Upper lobe of left lung (tissue), 6 donors: ENCODE data around the gene TPBGL. TPM values are rescaled to one million over a fixed set of nuclear protein-coding genes. Genes with fewer than 3 reads are reported as not detected.
A peak's percentile ranks its signal among the peaks of the same experiment; 100 is the strongest.

Source experiments
- ATAC-seq, 2 donors: fragments of 200-7000 bp; cut with Tn5 transposase; one replicate each; pipeline ENCODE4 v1.9.1; 2022; ENCODE audit warnings: mild to moderate bottlenecking in 2 of 2, moderate library complexity in 2 of 2; ENCODE audit not compliant: low FRiP score in 2 of 2
- DNase-seq, 2 donors: peaks; one replicate each; pipeline ENCODE4 v3.0.0-alpha.2; 2019 to 2020
- H3K27ac ChIP-seq, 4 donors: fragments of 200-600 bp; sonication (generic); one replicate each; pipeline ENCODE4 v1.5.1; 2016 to 2019
- H3K27me3 ChIP-seq, 4 donors: fragments of 200-600 bp; sonication (generic); one replicate each; pipeline ENCODE4 v1.5.1; 2017 to 2019
- H3K36me3 ChIP-seq, 4 donors: fragments of 200-600 bp; sonication (generic); one replicate each; pipeline ENCODE4 v1.5.1; 2016 to 2019
- H3K4me1 ChIP-seq, 4 donors: fragments of 200-600 bp; sonication (generic); one replicate each; pipeline ENCODE4 v1.5.1; 2018 to 2019
- H3K4me3 ChIP-seq, 4 donors: fragments of 200-600 bp; sonication (generic); one replicate each; pipeline ENCODE4 v1.5.1; 2017 to 2019; ENCODE audit warnings: mild to moderate bottlenecking in 2 of 4, moderate library complexity in 1 of 4
- H3K9me3 ChIP-seq, 4 donors: fragments of 200-600 bp; sonication (generic); one replicate each; pipeline ENCODE4 v1.5.1; 2018 to 2019
- CTCF ChIP-seq, 6 experiments: fragments of 450-650 bp in 4 of 6; fragments of 200-600 bp in 2 of 6; sonication (generic) in 2 of 6; IDR thresholded peaks; one replicate each; pipeline ENCODE4 v1.5.1; 2016 to 2019; ENCODE audit warnings: antibody characterized with exemption in 6 of 6
- EP300 ChIP-seq, 4 donors: sonication (generic); formaldehyde crosslinking; IDR thresholded peaks; one replicate each; pipeline ENCODE4 v1.5.1; 2017; ENCODE audit warnings: antibody characterized with exemption in 4 of 4, control low read depth in 2 of 4
- POLR2A ChIP-seq, 4 donors: fragments of 450-650 bp; IDR thresholded peaks; one replicate each; pipeline ENCODE4 v1.5.1; 2016 to 2017; ENCODE audit warnings: antibody characterized with exemption in 4 of 4, mild to moderate bottlenecking in 2 of 4
- POLR2AphosphoS5 ChIP-seq, 2 donors: sonication (generic); formaldehyde crosslinking; IDR thresholded peaks; one replicate each; pipeline ENCODE4 v1.5.1; 2017; ENCODE audit warnings: antibody characterized with exemption in 2 of 2
- WGBS, 2 donors: methylation state at CpG; one replicate each; pipeline ENCODE4 v1.1.5; 2017 to 2018; 5-methylcytosine and 5-hydroxymethylcytosine counted together
- total RNA-seq, 6 donors: library from RNA; depleted of rRNA in 4 of 6; stranded (reverse); fragments of >200 nt in 4 of 6; gene quantifications; one replicate each; pipeline versions ENCODE4 v1.1.0 to v1.2.1, GENCODE V29; 2016 to 2021
- donor health status: DM: no; HTN: no; CAD: no; lungs with moderate emphysema.
- donor health status: DM: no; HTN: yes; CAD: no; lungs with severe emphysema.

Gene TPBGL
- total RNA-seq, 6 donors from 2014 or later = 0.22 to 0.94 (median 0.70) TPM; not detected in 2

- no peaks in the 10 kb centered on the region for H3K9me3 ChIP-seq
- H3K4me3 ChIP-seq = no peak overlapping the region
- WGBS, 2 donors = 78 to 90% methylated on average over 3 to 16 of the region's 16 CpGs
- peaks cover 8 to 36% (median 26%) of the 10 kb centered on the region in 4 donors for H3K4me1 ChIP-seq
- DNase-seq (no peak), ATAC-seq (no peak)
- H3K27ac ChIP-seq = peak overlapping the region in 2 of 4 donors; percentile 48 to 83
- H3K36me3 ChIP-seq = peaks cover 21 to 100% (median 76%) of the 10 kb centered on the region in 4 donors
- TF ChIP-seq POLR2AphosphoS5 (IDR thresholded peaks at IDR 0.05) = no peak
- no peak for TF ChIP-seq POLR2A (IDR thresholded peaks at IDR 0.05)
- TF ChIP-seq EP300 (IDR thresholded peaks at IDR 0.05) = no peak
- TF ChIP-seq CTCF (IDR thresholded peaks at IDR 0.05) = no peak
- no peaks in the 10 kb centered on the region for H3K27me3 ChIP-seq
These were observed 42.9 kb downstream of the TPBGL start for GRCh38 chr11:75283391-75283931.

GRCh38 chr11:75285776-75286360 lies 45.3 kb downstream of the TPBGL start:
- WGBS, 2 donors = 94 to 95% methylated on average over 4 to 5 of the region's 5 CpGs
- Histone ChIP-seq H3K27ac (peak overlapping the region in 1 of 4 donors; percentile 34), H3K36me3 (peaks cover 21 to 94% (median 73%) of the 10 kb centered on the region in 4 donors)

GRCh38 chr11:75286826-75287465 lies 46.4 kb downstream of the TPBGL start:
- WGBS, 2 donors = 67 to 69% methylated on average over 12 to 14 of the region's 14 CpGs
- no peak for TF ChIP-seq POLR2A (IDR thresholded peaks at IDR 0.05)
- TF ChIP-seq POLR2AphosphoS5 (IDR thresholded peaks at IDR 0.05) = no peak
- TF ChIP-seq EP300 (IDR thresholded peaks at IDR 0.05) = no peak
- TF ChIP-seq CTCF (IDR thresholded peaks at IDR 0.05) = no peak
- no peaks in the 10 kb centered on the region for H3K9me3 ChIP-seq
- H3K4me1 ChIP-seq = peaks cover 0 to 34% (median 12%) of the 10 kb centered on the region in 4 donors
- DNase-seq = no peak
- no peak overlapping the region for H3K4me3 ChIP-seq
- H3K27ac ChIP-seq = peak overlapping the region in 1 of 4 donors; percentile 48
- H3K27me3 ChIP-seq = no peaks in the 10 kb centered on the region
- H3K36me3 ChIP-seq = peaks cover 21 to 83% (median 65%) of the 10 kb centered on the region in 4 donors
- no peak for ATAC-seq

More at GRCh38 chr11:75285776-75286360, 45.3 kb downstream of the TPBGL start:
- TF ChIP-seq CTCF (IDR thresholded peaks at IDR 0.05) (no peak), EP300 (IDR thresholded peaks at IDR 0.05) (no peak), POLR2A (IDR thresholded peaks at IDR 0.05) (no peak), POLR2AphosphoS5 (IDR thresholded peaks at IDR 0.05) (no peak)
- no peak overlapping the region for H3K4me3 ChIP-seq
- H3K4me1 ChIP-seq = peaks cover 2 to 33% (median 12%) of the 10 kb centered on the region in 4 donors
- H3K9me3 ChIP-seq = no peaks in the 10 kb centered on the region
- no peaks in the 10 kb centered on the region for H3K27me3 ChIP-seq
- ATAC-seq = no peak
- DNase-seq = no peak

- DNase-seq = no peak
- H3K36me3 ChIP-seq = peaks cover 17 to 76% (median 60%) of the 10 kb centered on the region in 4 donors
These were observed 47.0 kb downstream of the TPBGL start for GRCh38 chr11:75287579-75287978.

GRCh38 chr11:75289511-75289760 lies 48.9 kb downstream of the TPBGL start:
- H3K4me1 ChIP-seq = peaks cover 0 to 48% (median 28%) of the 10 kb centered on the region in 4 donors
- WGBS, 2 donors = 59 to 77% methylated on average over 5 to 6 of the region's 6 CpGs
- DNase-seq = no peak

More at GRCh38 chr11:75287579-75287978, 47.0 kb downstream of the TPBGL start:
- 94 to 96% methylated on average over 17 of the region's 17 CpGs for WGBS, 2 donors
- ATAC-seq = no peak
- no peak for TF ChIP-seq EP300 (IDR thresholded peaks at IDR 0.05)
- Histone ChIP-seq H3K27ac (peak overlapping the region in 1 of 4 donors; percentile 48), H3K4me3 (no peak overlapping the region), H3K9me3 (no peaks in the 10 kb centered on the region), H3K4me1 (peaks cover 0 to 38% (median 17%) of the 10 kb centered on the region in 4 donors), H3K27me3 (no peaks in the 10 kb centered on the region)

More at GRCh38 chr11:75289511-75289760, 48.9 kb downstream of the TPBGL start:
- no peak for ATAC-seq
- no peak for TF ChIP-seq POLR2AphosphoS5 (IDR thresholded peaks at IDR 0.05)
- TF ChIP-seq POLR2A (IDR thresholded peaks at IDR 0.05) = no peak
- no peak for TF ChIP-seq CTCF (IDR thresholded peaks at IDR 0.05)
- no peak for TF ChIP-seq EP300 (IDR thresholded peaks at IDR 0.05)
- peaks cover 7 to 58% (median 43%) of the 10 kb centered on the region in 4 donors for H3K36me3 ChIP-seq
- H3K27ac ChIP-seq = peak overlapping the region in 1 of 4 donors; percentile 5
- H3K4me3 ChIP-seq = no peak overlapping the region
- no peaks in the 10 kb centered on the region for H3K27me3 ChIP-seq
- no peaks in the 10 kb centered on the region for H3K9me3 ChIP-seq
